Stimulated activated CD4-positive, alpha-beta T cell treated with anti-CD3 and anti-CD28 coated beads, Interleukin-15, amount 100 ng/mL, for 1 hour (primary cell): ENCODE data around the gene HSFX3.
"Not testable (repeated sequence)": the region's sequence is repeated elsewhere in the genome, so short reads cannot be mapped to it uniquely, and the experiment has no call there.

Experiments used
- DNase-seq, 2 donors: peaks; one replicate each; pipeline ENCODE4 v3.0.0-alpha.2; 2020; ENCODE audit warnings: low read depth in 1 of 2, low spot score in 1 of 2

HSFX3 gene

GRCh38 chrX:149549701-149550100, at the start of gene HSFX3:
Gene HSFX3, minus strand, starts transcription at chrX:149549924. Its CDS starts 72 bp downstream, at chrX:149549852.
- not testable (repeated sequence) for DNase-seq

- not testable (repeated sequence) for DNase-seq
Measured at GRCh38 chrX:149598603-149599002, 48.9 kb upstream of the HSFX3 start.

- not testable (repeated sequence) for DNase-seq
Measured at GRCh38 chrX:149595943-149596342, 46.2 kb upstream of the HSFX3 start.

- not testable (repeated sequence) for DNase-seq
Measured at GRCh38 chrX:149595214-149595613, 45.5 kb upstream of the HSFX3 start, which contains the start of gene HSFX2. Gene HSFX2, minus strand, starts transcription at chrX:149595314. Its CDS starts 614 bp downstream, at chrX:149594700.

- DNase-seq: not testable (repeated sequence)
Measured at GRCh38 chrX:149590993-149591392, 41.3 kb upstream of the HSFX3 start.

- DNase-seq: not testable (repeated sequence)
Measured at GRCh38 chrX:149587359-149587758, 37.6 kb upstream of the HSFX3 start, which contains the start of gene MAGEA9B. Gene MAGEA9B, minus strand, starts transcription at chrX:149587459. Its CDS starts 4,280 bp downstream, at chrX:149583179.

GRCh38 chrX:149585631-149586030, 35.9 kb upstream of the HSFX3 start:
- not testable (repeated sequence) for DNase-seq

GRCh38 chrX:149573456-149573855, 23.7 kb upstream of the HSFX3 start:
- not testable (repeated sequence) for DNase-seq

GRCh38 chrX:149572743-149573142, 23.0 kb upstream of the HSFX3 start:
- no peak for DNase-seq

GRCh38 chrX:149571770-149572169, 22.0 kb upstream of the HSFX3 start:
- DNase-seq: no peak

GRCh38 chrX:149570668-149571067, 20.9 kb upstream of the HSFX3 start:
- no peak for DNase-seq

- no peak for DNase-seq
Measured at GRCh38 chrX:149569770-149570169, 20.0 kb upstream of the HSFX3 start.

GRCh38 chrX:149568701-149569296, 19.1 kb upstream of the HSFX3 start:
- no peak for DNase-seq

- DNase-seq: no peak
Measured at GRCh38 chrX:149567621-149568417, 18.1 kb upstream of the HSFX3 start.

- no peak for DNase-seq
Measured at GRCh38 chrX:149563359-149563758, 13.6 kb upstream of the HSFX3 start.

- not testable (repeated sequence) for DNase-seq
Measured at GRCh38 chrX:149555251-149555650, 5.5 kb upstream of the HSFX3 start.

GRCh38 chrX:149551939-149552248, 2.2 kb upstream of the HSFX3 start:
- not testable (repeated sequence) for DNase-seq

GRCh38 chrX:149551245-149551938, 1.7 kb upstream of the HSFX3 start:
- not testable (repeated sequence) for DNase-seq

- DNase-seq: not testable (repeated sequence)
Measured at GRCh38 chrX:149550454-149550853, 730 bp upstream of the HSFX3 start.

GRCh38 chrX:149547782-149548181, 1.9 kb downstream of the HSFX3 start:
- not testable (repeated sequence) for DNase-seq

GRCh38 chrX:149546962-149547361, 2.8 kb downstream of the HSFX3 start:
- not testable (repeated sequence) for DNase-seq
